ENCODE measurements around the gene FOXO1. TPM values are rescaled to one million over a fixed set of nuclear protein-coding genes. Genes with fewer than 3 reads are reported as not detected.

FOXO1 gene
- total RNA-seq, 2 experiments from 2014 or later: 29.2 to 42.1 TPM

- Histone ChIP-seq H3K4me1 (ENCODE audit: insufficient read depth, low read length, poor library complexity, severe bottlenecking) (peaks cover 100% of the 10 kb centered on the region), H3K79me2 (ENCODE audit: insufficient read depth, low read depth, low read length) (peaks cover 100% of the 10 kb centered on the region), H3K4me3 (ENCODE audit: low read depth, low read length, poor library complexity, severe bottlenecking) (peak overlapping the region; percentile 10), H3K4me2 (ENCODE audit: low read length) (peak overlapping the region; percentile 76), H2AFZ (ENCODE audit: low read length) (no peak overlapping the region), H3K36me3 (ENCODE audit: insufficient read depth, low read length) (peaks cover 16% of the 10 kb centered on the region), H4K20me1 (ENCODE audit: insufficient read depth, low read length) (peaks cover 24% of the 10 kb centered on the region; the same call in 1 of the 2 replicates), H3K9me3 (ENCODE audit: low read length) (no peaks in the 10 kb centered on the region), H3K27ac (ENCODE audit: low read depth, low read length, poor library complexity, severe bottlenecking) (peak overlapping the region; percentile 96), H3K9me2 (ENCODE audit: insufficient read depth, low read length) (no peaks in the 10 kb centered on the region)
- intact Hi-C loops (cut with micrococcal nuclease; ENCODE audit: unreplicated experiment): loop anchor here (2.0 kb wide), 1 partner anchor 14 kb away; no protein-coding TSS in a partner anchor
- TF ChIP-seq CTCF (conservative IDR thresholded peaks at IDR 0.05; ENCODE audit: low read length) (no peak), EZH2phosphoT487 (IDR thresholded peaks at IDR 0.05; ENCODE audit: borderline replicate concordance, low read depth, low read length) (no peak)
- no TSS peak for BruUV-seq (replicated peaks)
- peak; percentile 32 for DNase-seq (ENCODE audit: low spot score)
- POLR2A ChIA-PET: interaction anchor here (0.6 to 3.2 kb wide), 3 partner anchors 12 to 67 kb away, joined by 3 to 23 read pairs (median 7); no protein-coding TSS in a partner anchor
- CTCF ChIA-PET (ENCODE audit: unreplicated experiment): no interaction called here
Measured at GRCh38 chr13:40648841-40649240, 17.6 kb downstream of the FOXO1 start.

DNA sequence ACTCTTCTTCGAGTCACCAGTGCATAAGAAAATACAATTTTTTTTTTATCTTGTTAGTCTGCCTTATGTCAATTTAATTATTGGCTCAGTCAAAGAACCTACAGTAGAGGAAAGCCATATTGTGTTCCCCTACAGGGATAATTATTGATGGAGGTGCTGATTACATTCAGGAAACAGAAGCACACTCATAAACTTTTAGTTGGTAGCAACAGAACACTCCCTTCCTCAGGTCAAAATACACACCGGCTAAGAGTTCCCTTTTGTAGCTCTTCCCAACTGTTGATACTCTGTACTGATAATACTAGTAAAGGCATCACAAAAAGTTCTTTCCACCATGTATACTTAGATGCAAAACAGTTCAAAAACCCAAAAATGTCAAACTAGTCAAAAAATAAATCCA lies 18.4 kb downstream of the FOXO1 start:
- no TSS peak for BruUV-seq (replicated peaks)
- H3K4me3 ChIP-seq (ENCODE audit: low read depth, low read length, poor library complexity, severe bottlenecking): no peak overlapping the region
- H3K36me3 ChIP-seq (ENCODE audit: insufficient read depth, low read length): peaks cover 22% of the 10 kb centered on the region
- H4K20me1 ChIP-seq (ENCODE audit: insufficient read depth, low read length): peaks cover 24% of the 10 kb centered on the region; the same call in 1 of the 2 replicates
- DNase-seq (ENCODE audit: low spot score): no peak
- no peaks in the 10 kb centered on the region for H3K9me3 ChIP-seq (ENCODE audit: low read length)
- H3K4me2 ChIP-seq (ENCODE audit: low read length): peak overlapping the region; percentile 76
- intact Hi-C loops (cut with micrococcal nuclease; ENCODE audit: unreplicated experiment): loop anchor here (2.0 kb wide), 1 partner anchor 15 kb away; no protein-coding TSS in a partner anchor
- H3K27ac ChIP-seq (ENCODE audit: low read depth, low read length, poor library complexity, severe bottlenecking): peak overlapping the region; percentile 96
- H3K79me2 ChIP-seq (ENCODE audit: insufficient read depth, low read depth, low read length): peaks cover 100% of the 10 kb centered on the region
- POLR2A ChIA-PET: interaction anchor here (0.5 to 3.2 kb wide), 9 partner anchors 11 to 339 kb away, joined by 3 to 23 read pairs (median 5); no protein-coding TSS in a partner anchor
- no peak overlapping the region for H2AFZ ChIP-seq (ENCODE audit: low read length)
- CTCF ChIA-PET (ENCODE audit: unreplicated experiment): no interaction called here
- TF ChIP-seq EZH2phosphoT487 (IDR thresholded peaks at IDR 0.05; ENCODE audit: borderline replicate concordance, low read depth, low read length) (no peak), CTCF (conservative IDR thresholded peaks at IDR 0.05; ENCODE audit: low read length) (no peak)
- H3K9me2 ChIP-seq (ENCODE audit: insufficient read depth, low read length): no peaks in the 10 kb centered on the region
- H3K4me1 ChIP-seq (ENCODE audit: insufficient read depth, low read length, poor library complexity, severe bottlenecking): peaks cover 100% of the 10 kb centered on the region
